HK-2 (cell line): ENCODE data around the gene SERINC1.
"Not testable (repeated sequence)": the region's sequence is repeated elsewhere in the genome, so short reads cannot be mapped to it uniquely, and the experiment has no call there.

Experiments
- DNase-seq: peaks from one replicate; pipeline ENCODE4 v3.0.0-alpha.2; 2018; ENCODE audit not compliant: unreplicated experiment

SERINC1 gene

GRCh38 chr6:122471107-122472021 is at the start of gene SERINC1:
Gene SERINC1, minus strand, starts transcription at chr6:122471807. Its CDS starts 70 bp downstream, at chr6:122471737.
- peak; percentile 91 for DNase-seq

- no peak for DNase-seq
These were observed 39.8 kb upstream of the SERINC1 start for GRCh38 chr6:122511193-122511924.

DNA sequence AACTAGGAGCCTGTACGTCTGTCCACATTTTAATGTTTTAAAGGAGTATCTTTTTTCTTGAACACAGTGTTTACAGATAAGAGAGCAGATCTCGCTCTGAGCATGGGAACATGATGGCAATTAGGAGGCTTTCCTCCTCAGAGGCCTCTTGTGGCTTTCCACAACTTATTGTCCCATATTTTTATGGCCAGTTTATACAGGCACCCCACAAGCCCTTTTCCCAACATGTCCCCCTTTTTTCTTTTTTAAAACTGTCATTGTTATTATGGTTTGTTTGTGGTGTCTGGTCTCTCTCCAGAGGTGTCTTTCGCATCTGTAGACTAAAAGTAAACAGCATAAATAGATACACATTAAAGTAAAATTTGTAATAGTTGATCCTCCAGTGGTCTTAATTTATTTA is 33.6 kb upstream of the SERINC1 start:
- not testable (repeated sequence) for DNase-seq

DNA sequence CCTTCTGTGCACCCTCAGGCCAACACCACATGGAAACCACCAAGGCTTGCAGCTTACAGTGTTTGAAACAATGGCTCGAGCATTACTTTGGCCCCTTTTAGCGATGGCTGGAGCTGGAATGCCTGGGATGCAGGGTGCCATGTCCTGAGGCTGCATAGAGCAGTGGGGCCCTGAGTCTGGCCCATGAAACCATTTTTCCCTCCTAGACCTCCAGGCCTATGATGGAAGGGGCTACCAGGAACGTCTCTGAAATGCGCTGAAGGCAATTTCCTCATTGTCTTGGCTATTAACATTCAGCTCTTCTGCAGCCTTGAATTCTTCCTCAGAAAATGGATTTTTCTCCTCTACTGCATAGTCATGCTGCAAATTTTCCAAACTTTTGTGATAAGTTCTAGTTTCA is 29.9 kb upstream of the SERINC1 start:
- no peak for DNase-seq

GRCh38 chr6:122495612-122496011 is 24.0 kb upstream of the SERINC1 start:
- DNase-seq = no peak

DNA sequence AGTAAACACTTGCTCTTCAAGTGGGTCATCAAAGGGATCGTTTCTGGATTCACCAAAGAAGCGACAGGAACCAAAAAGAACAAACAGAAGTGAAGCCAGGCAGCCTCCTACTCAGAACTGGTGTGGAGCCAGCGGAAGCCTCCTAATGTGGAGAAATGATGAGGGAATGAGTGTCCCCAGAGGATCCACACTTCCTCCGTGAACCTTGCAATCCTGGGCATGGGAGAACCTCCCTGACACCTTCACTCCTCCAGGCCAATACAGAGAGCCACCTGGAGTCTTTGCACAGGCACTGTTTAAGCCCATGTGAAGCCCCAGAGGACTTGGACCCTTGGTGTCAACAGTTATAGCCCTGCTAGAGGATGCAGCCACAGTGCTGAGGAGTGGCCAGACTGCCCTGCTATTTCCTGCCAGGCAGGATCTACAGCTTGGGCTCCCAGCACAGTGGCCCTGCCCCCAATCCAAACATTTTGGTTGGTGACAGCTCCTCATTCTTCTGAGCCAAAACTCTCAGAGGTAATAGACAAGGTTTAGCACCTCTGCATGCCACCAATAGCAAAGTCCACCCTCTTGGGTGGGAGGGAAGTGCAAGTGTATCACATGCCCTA is 23.2 kb upstream of the SERINC1 start:
- no peak for DNase-seq

DNA sequence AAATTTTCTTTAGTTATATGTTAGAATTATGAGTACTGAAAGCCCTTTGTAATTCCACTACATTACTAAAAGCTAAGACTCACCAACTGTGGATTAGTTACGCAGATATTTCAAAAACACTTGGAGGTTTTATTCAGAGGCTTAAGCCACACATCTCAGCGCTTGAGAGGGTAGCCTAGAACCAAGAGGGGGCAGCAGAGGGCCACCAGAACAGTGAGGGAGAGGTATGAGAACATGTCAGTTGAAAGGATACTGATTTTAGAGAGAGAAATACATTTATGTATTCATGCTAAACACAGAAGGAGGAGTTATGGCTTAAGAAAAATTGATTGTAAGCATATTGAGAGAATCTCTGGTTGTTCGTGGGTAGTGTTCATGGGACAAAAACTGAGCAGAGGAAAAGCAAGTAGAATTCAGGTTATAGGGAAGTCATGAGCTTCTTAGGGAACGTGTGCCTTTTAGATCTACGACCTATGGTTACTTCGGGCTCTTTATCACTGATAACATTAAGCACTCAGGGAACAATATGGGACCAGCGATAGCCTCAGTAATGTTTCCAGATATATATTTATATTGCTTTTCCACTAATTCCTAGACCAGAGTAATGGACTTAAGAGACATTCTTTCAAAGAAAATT is 20.4 kb upstream of the SERINC1 start:
- DNase-seq = peak; percentile 56

- no peak for DNase-seq
These were observed 19.0 kb upstream of the SERINC1 start for GRCh38 chr6:122490607-122491006.

GRCh38 chr6:122484760-122485159 is 13.2 kb upstream of the SERINC1 start:
- no peak for DNase-seq

- no peak for DNase-seq
These were observed 11.1 kb upstream of the SERINC1 start for GRCh38 chr6:122482750-122483080.

DNA sequence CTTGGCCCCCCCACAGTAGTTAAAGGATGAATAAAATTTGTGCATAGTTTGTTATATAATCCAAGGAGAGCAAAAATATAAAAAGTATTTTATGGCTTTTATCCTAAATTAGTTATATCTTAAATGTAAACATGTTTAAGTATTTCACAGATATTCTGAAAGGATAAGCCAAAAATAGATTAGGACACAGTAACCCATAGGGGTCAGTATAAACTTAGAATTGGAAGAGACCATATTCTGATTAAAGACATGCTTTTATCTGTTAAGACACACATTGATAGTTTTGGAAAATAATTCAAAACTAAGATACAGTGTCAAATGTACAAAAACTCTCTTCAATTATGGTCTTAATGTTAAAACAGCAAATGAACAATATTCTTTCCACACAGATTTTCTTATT is 4.5 kb upstream of the SERINC1 start:
- DNase-seq = no peak

DNA sequence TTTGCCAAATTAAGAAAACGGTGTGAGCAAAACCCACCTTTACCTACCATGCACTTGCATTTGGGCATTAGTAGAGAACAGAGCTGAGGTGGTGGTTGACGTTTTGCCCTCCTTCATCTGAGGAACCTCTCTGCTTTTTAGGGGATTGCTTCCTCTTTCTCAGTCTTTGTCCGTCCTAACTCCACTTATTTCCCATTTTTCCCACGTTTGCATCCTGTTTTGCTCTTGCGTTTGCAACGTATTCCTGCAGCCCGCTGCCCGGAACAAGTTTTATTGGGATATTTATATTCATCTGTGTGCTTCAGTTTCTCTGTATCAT is 374 bp upstream of the SERINC1 start:
- DNase-seq = no peak

DNA sequence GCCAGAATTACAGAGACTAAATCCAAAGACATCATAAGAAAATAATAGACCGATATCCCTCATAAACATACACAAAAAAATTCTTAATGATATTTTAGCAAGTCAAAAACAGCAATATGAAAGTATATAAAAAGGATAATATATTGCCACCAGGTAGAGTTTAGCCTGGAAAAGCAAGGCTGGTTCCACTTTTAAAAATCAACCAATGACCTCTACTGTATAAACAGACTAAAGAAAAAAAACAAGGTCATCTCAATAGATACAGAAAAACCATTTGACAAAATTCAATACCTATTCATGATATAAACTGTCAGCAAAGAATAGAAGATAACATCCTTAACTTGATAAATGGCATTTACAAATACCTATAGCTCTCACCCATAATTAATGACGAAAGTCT is 9.7 kb downstream of the SERINC1 start:
- no peak for DNase-seq

- DNase-seq = not testable (repeated sequence)
These were observed 11.7 kb downstream of the SERINC1 start for GRCh38 chr6:122459865-122460416.

DNA sequence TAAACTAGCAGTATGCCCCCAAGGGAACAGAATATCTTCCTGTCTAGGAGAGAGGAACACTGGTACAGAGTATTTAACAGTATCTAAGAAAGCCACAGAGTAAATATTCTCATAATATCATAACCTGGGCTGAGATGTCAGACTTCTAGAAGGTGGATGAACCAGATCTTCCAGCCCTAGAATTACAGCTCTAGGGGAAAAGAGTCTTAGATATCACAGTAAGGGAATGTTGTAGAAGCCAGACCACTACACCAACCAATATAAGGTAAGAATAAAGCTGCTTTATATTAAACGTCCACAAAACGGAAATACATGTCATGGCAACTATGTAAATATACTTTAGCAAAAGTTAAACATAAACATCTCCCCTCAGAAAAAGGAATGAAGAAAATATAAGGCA is 12.4 kb downstream of the SERINC1 start:
- DNase-seq = no peak

- no peak for DNase-seq
These were observed 13.5 kb downstream of the SERINC1 start for GRCh38 chr6:122458087-122458486.

GRCh38 chr6:122455116-122455515 is 16.5 kb downstream of the SERINC1 start:
- not testable (repeated sequence) for DNase-seq

DNA sequence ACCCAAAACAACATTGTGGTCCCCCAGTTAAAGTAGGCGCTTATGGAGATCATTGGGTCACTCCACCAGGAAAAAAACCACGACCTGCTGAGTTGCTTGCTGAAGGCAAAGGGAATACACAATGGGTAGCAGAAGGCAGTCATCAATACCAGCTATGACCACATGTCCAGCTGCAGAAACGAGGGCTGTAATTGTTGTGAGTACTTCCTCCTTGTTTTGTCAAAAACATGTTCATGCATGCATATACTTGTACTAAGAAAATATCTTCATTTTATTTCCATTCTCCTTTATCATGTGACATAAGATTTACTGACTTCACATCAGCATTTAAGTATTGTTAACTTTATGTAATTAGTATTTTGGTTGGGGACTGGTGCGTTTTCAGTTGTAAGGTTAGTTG is 16.9 kb downstream of the SERINC1 start:
- DNase-seq = no peak

DNA sequence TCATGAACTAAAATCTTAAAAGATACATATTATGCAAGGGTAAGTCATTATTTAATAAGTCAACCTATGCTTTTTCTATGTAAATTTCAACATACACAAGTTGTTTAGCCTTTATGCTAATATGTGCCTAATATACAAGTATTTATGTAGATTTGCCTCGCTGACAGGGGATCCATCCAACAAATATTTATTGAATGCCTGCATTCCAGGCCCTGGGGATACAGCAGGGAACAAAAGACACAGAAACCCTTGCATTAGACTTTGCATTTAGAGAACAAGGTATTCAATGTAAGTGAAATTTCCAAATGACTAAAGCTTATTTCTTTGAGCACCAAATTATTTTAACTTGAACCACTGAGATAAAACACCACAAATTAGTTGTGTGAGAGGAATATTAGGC is 19.1 kb downstream of the SERINC1 start:
- DNase-seq = no peak

- DNase-seq = no peak
These were observed 22.5 kb downstream of the SERINC1 start for GRCh38 chr6:122449069-122449468.

DNA sequence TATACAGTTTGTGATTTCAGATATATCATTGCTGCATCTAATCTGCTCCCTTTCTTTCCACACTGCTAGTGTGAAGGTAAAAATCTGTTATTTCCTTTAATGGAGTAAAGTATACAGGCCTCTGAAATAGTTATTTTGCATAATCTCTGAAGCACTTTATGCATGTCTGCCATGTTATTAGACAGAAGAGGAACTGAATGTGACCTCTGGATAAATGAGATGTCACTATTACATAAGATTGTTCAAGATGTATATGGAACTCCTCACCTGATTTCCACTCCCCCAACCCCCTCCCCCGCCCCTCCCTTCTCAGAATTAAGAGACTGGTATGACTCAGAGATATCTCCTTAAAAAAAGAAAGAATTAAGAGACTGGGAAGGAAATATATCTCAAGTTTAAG is 26.3 kb downstream of the SERINC1 start:
- no peak for DNase-seq

DNA sequence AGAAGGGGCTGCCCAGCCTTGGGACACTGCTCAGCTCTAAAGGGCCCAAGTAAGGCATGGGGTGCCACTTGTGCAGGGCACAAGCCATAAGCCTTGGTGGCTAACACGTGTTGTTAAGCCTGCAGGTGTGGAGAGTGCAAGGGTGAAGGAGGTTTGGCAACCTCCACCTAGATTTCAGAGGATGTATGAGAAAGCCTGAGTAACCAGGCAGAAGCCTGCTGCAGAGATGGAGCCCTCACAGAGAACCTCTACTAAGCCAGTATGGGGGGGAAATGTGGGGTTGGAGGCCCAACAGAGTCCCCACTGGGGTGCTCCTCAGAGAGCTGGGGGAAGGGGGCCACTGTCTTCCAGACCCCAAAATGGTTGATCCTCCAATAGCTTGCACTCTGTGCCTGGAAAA is 32.6 kb downstream of the SERINC1 start:
- no peak for DNase-seq
